Activated CD4-positive, alpha-beta T cell treated with anti-CD3 and anti-CD28 coated beads, Interleukin-2, amount 50 U/mL, for 24 hours (primary cell): ENCODE measurements around the gene DYNLL1.
"Not testable (repeated sequence)": the region's sequence is repeated elsewhere in the genome, so short reads cannot be mapped to it uniquely, and the experiment has no call there.

ENCODE experiments used
- DNase-seq, 2 donors: peaks; one replicate each; pipeline ENCODE4 v3.0.0-alpha.2; 2020; ENCODE audit warnings: low read depth in 1 of 2, low spot score in 1 of 2

DYNLL1 gene

GRCh38 chr12:120495731-120496412 is at the start of gene DYNLL1:
Gene DYNLL1, plus strand, starts transcription at chr12:120496113. Its CDS starts 309 bp downstream, at chr12:120496422.
- peak; percentile 97 to 98 for DNase-seq

GRCh38 chr12:120446844-120447178 is 49.1 kb upstream of the DYNLL1 start:
- not testable (repeated sequence) for DNase-seq

- DNase-seq = no peak
Measured at GRCh38 chr12:120447992-120448391, 47.9 kb upstream of the DYNLL1 start.

- DNase-seq = not testable (repeated sequence)
Measured at GRCh38 chr12:120452524-120452923, 43.4 kb upstream of the DYNLL1 start.

GRCh38 chr12:120453060-120453750 is 42.7 kb upstream of the DYNLL1 start:
- DNase-seq = no peak

GRCh38 chr12:120453977-120454376 is 41.9 kb upstream of the DYNLL1 start:
- peak in 1 of 2 donors; percentile 15 for DNase-seq

- DNase-seq = no peak
Measured at GRCh38 chr12:120455302-120455701, 40.6 kb upstream of the DYNLL1 start.

GRCh38 chr12:120457133-120457532 is 38.8 kb upstream of the DYNLL1 start:
- DNase-seq = no peak

- no peak for DNase-seq
Measured at GRCh38 chr12:120460157-120460556, 35.8 kb upstream of the DYNLL1 start.

GRCh38 chr12:120462099-120462640 is 33.7 kb upstream of the DYNLL1 start:
- no peak for DNase-seq

- DNase-seq = no peak
Measured at GRCh38 chr12:120463712-120464111, 32.2 kb upstream of the DYNLL1 start.

- DNase-seq = no peak
Measured at GRCh38 chr12:120465756-120466155, 30.2 kb upstream of the DYNLL1 start.

- no peak for DNase-seq
Measured at GRCh38 chr12:120466560-120467315, 29.2 kb upstream of the DYNLL1 start.

GRCh38 chr12:120467439-120467838 is 28.5 kb upstream of the DYNLL1 start:
- no peak for DNase-seq

GRCh38 chr12:120468325-120468820 is 27.5 kb upstream of the DYNLL1 start:
- no peak for DNase-seq

- peak in 1 of 2 donors; percentile 28 for DNase-seq
Measured at GRCh38 chr12:120468821-120469449, 27.0 kb upstream of the DYNLL1 start.

GRCh38 chr12:120469450-120470149 is 26.3 kb upstream of the DYNLL1 start, which contains the start of gene SRSF9:
Gene SRSF9, minus strand, starts transcription at chr12:120469748. Its CDS starts 139 bp downstream, at chr12:120469609.
- peak; percentile 94 to 96 for DNase-seq

- DNase-seq = no peak
Measured at GRCh38 chr12:120470150-120470784, 25.6 kb upstream of the DYNLL1 start.

GRCh38 chr12:120472521-120472920 is 23.4 kb upstream of the DYNLL1 start:
- no peak for DNase-seq
